Liver (tissue), 9 donors: ENCODE results near the gene IRGC. TPM values are rescaled to one million over a fixed set of nuclear protein-coding genes. Genes with fewer than 3 reads are reported as not detected.

Experiments
- DNase-seq: peaks from one replicate; pipeline ENCODE4 v3.0.0-alpha.2; 2017; ENCODE audit warnings: low spot score
- H3K27ac ChIP-seq, 2 donors: one replicate each; pipeline ENCODE4 v1.7.0; 2013; ENCODE audit warnings: inconsistent platforms in 2 of 2, low read length in 2 of 2, control low read depth in 1 of 2, low read depth in 1 of 2, mild to moderate bottlenecking in 1 of 2
- H3K27me3 ChIP-seq, 4 donors: one replicate each; pipeline versions ENCODE4 v1.6.1 to v1.7.0; 2013; ENCODE audit warnings: low read length in 3 of 4, inconsistent platforms in 1 of 4, mild to moderate bottlenecking in 1 of 4, moderate library complexity in 1 of 4; ENCODE audit not compliant: control insufficient read depth in 4 of 4, insufficient read depth in 4 of 4
- H3K36me3 ChIP-seq, 4 donors: one replicate each; pipeline versions ENCODE4 v1.6.1 to v1.7.0; 2013; ENCODE audit warnings: low read length in 3 of 4, mild to moderate bottlenecking in 3 of 4, low read depth in 1 of 4, moderate library complexity in 1 of 4; ENCODE audit not compliant: control insufficient read depth in 4 of 4, insufficient read depth in 3 of 4
- H3K4me1 ChIP-seq, 4 donors: one replicate each; pipeline versions ENCODE4 v1.6.1 to v1.7.0; 2013; ENCODE audit warnings: low read length in 3 of 4, mild to moderate bottlenecking in 3 of 4, moderate library complexity in 1 of 4; ENCODE audit not compliant: control insufficient read depth in 4 of 4, insufficient read depth in 4 of 4
- H3K4me3 ChIP-seq, 3 donors: one replicate each; pipeline versions ENCODE4 v1.6.1 to v1.7.0; 2013; ENCODE audit warnings: low read length in 3 of 3, control low read depth in 1 of 3, low read depth in 1 of 3, mild to moderate bottlenecking in 1 of 3
- H3K9ac ChIP-seq, 2 donors: one replicate each; pipeline ENCODE4 v1.7.0; 2013; ENCODE audit warnings: low read length in 2 of 2, mild to moderate bottlenecking in 2 of 2, moderate library complexity in 2 of 2, control low read depth in 1 of 2, low read depth in 1 of 2
- H3K9me3 ChIP-seq, 4 donors: one replicate each; pipeline versions ENCODE4 v1.6.1 to v1.7.0; 2013; ENCODE audit warnings: low read length in 3 of 4; ENCODE audit not compliant: control insufficient read depth in 4 of 4
- ATF3 ChIP-seq: IDR thresholded peaks from 2 replicates; pipeline ENCODE4 v1.6.1; 2016; ENCODE audit warnings: antibody characterized with exemption
- EGR1 ChIP-seq, 2 donors: IDR thresholded peaks; 2 replicates each; pipeline ENCODE4 v1.6.1; 2016 to 2018; ENCODE audit warnings: antibody characterized with exemption in 2 of 2, low read depth in 2 of 2
- FOXA1 ChIP-seq: IDR thresholded peaks from 2 replicates; pipeline ENCODE4 v1.6.1; 2016; ENCODE audit warnings: antibody characterized with exemption
- FOXA2 ChIP-seq: IDR thresholded peaks from 2 replicates; pipeline ENCODE4 v1.6.1; 2016; ENCODE audit warnings: antibody characterized with exemption
- GABPA ChIP-seq, 2 donors: IDR thresholded peaks in 1 of 2; conservative IDR thresholded peaks in 1 of 2; 2 replicates each; pipeline ENCODE4 v1.6.1; 2016; ENCODE audit warnings: antibody characterized with exemption in 2 of 2, mild to moderate bottlenecking in 1 of 2, moderate library complexity in 1 of 2
- HNF4A ChIP-seq, 2 donors: conservative IDR thresholded peaks; 2 replicates each; pipeline ENCODE4 v1.6.1; 2016; ENCODE audit warnings: antibody characterized with exemption in 2 of 2, mild to moderate bottlenecking in 2 of 2
- HNF4G ChIP-seq: IDR thresholded peaks from 2 replicates; pipeline ENCODE4 v1.6.1; 2016; ENCODE audit warnings: antibody characterized with exemption
- JUND ChIP-seq, 2 donors: IDR thresholded peaks; 2 replicates each; pipeline ENCODE4 v1.6.1; 2016; ENCODE audit warnings: antibody characterized with exemption in 2 of 2
- MAX ChIP-seq: IDR thresholded peaks from 2 replicates; pipeline ENCODE4 v1.6.1; 2016; ENCODE audit warnings: antibody characterized with exemption
- NR2F2 ChIP-seq: IDR thresholded peaks from 2 replicates; pipeline ENCODE4 v1.6.1; 2016; ENCODE audit warnings: antibody characterized with exemption
- RAD21 ChIP-seq, 2 donors: IDR thresholded peaks; 2 replicates each; pipeline ENCODE4 v1.6.1; 2016; ENCODE audit warnings: antibody characterized with exemption in 2 of 2, mild to moderate bottlenecking in 2 of 2
- RXRA ChIP-seq, 2 donors: IDR thresholded peaks; 2 replicates each; pipeline ENCODE4 v1.6.1; 2017 to 2018; ENCODE audit warnings: antibody characterized with exemption in 2 of 2, mild to moderate bottlenecking in 1 of 2
- SP1 ChIP-seq: IDR thresholded peaks from 2 replicates; pipeline ENCODE4 v1.6.1; 2018; ENCODE audit warnings: antibody characterized with exemption, mild to moderate bottlenecking
- TAF1 ChIP-seq: conservative IDR thresholded peaks from 2 replicates; pipeline ENCODE4 v1.6.1; 2016; ENCODE audit warnings: antibody characterized with exemption, mild to moderate bottlenecking
- YY1 ChIP-seq: IDR thresholded peaks from 2 replicates; pipeline ENCODE4 v1.6.1; 2016; ENCODE audit warnings: antibody characterized with exemption, mild to moderate bottlenecking
- WGBS: extraction: QIAGEN DNeasy Blood & Tissue Kit; methylation state at CpG from one replicate; pipeline ENCODE4 v1.1.7; 2013; 5-methylcytosine and 5-hydroxymethylcytosine counted together
- polyA plus RNA-seq, 2 donors: library from polyadenylated mRNA; stranded (reverse) in 1 of 2; unstranded in 1 of 2; fragments of 200-250 nt in 1 of 2; fragments of >200 nt in 1 of 2; fragmentation: Nextera tagmentation in 1 of 2; extraction: Ambion mirVana in 1 of 2; gene quantifications; one replicate each; pipeline versions ENCODE4 v1.2.1 to v1.2.3, GENCODE V29; 2013 to 2015
- total RNA-seq, 2 donors: library from RNA; depleted of rRNA; stranded (reverse); fragments of >200 nt; gene quantifications; one replicate each; pipeline ENCODE4 v1.2.3, GENCODE V29; 2014
- TF ChIP-seq, protein P1 (sequence below): fragments of 150-350 bp; IDR thresholded peaks from 2 replicates; pipeline ENCODE4 v1.5.1; 2017; ENCODE audit warnings: improper control_type of control experiment, low read depth, low read length; ENCODE audit not compliant: missing input control
- TF ChIP-seq, protein P2 (sequence below): IDR thresholded peaks from 2 replicates; pipeline ENCODE4 v1.6.1; 2016; ENCODE audit warnings: antibody characterized with exemption
- TF ChIP-seq, protein P3 (sequence below): IDR thresholded peaks from 2 replicates; pipeline ENCODE4 v1.6.1; 2016; ENCODE audit warnings: antibody characterized with exemption, mild to moderate bottlenecking
- donor health status: healthy.
- donor health status: healthy.
- donor health status: healthy.
- donor health status: healthy.
- donor health status: healthy.

Gene IRGC
- total and polyA plus RNA-seq, 4 donors, result not detected

DNA sequence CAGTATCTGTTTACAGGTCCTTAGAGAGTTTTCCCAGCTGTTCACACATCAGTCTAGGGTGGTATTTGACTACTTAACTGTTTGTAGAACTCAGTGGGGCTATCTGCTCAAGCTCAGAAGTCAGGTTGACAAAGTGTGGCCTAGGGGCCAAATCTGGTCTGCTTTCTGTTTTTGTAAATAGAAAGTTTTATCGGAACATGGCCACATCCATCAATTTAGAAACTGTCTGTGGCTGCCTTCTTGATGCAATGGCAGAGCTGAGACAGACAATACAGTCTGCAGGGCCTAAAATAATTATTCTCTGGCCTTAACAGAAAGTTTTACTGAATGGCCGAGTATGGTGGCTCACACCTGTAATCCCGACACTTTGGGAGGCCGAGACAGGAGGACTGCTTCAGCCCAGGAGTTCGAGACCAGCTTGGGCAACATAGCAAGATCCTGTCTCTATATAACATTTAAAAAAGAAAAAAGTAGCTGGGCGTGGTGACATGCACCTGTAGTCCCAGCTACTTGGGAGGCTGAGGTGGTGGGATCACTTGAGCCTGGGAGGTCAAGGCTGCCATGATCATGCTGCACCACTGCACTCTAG, 36.5 kb downstream of the IRGC start (continued):
- TF ChIP-seq, protein P1, sequence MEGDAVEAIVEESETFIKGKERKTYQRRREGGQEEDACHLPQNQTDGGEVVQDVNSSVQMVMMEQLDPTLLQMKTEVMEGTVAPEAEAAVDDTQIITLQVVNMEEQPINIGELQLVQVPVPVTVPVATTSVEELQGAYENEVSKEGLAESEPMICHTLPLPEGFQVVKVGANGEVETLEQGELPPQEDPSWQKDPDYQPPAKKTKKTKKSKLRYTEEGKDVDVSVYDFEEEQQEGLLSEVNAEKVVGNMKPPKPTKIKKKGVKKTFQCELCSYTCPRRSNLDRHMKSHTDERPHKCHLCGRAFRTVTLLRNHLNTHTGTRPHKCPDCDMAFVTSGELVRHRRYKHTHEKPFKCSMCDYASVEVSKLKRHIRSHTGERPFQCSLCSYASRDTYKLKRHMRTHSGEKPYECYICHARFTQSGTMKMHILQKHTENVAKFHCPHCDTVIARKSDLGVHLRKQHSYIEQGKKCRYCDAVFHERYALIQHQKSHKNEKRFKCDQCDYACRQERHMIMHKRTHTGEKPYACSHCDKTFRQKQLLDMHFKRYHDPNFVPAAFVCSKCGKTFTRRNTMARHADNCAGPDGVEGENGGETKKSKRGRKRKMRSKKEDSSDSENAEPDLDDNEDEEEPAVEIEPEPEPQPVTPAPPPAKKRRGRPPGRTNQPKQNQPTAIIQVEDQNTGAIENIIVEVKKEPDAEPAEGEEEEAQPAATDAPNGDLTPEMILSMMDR, result no peak

GRCh38 chr19:43754253-43754502, 38.3 kb downstream of the IRGC start:
- H3K9ac ChIP-seq, result peak overlapping the region; percentile 79 to 89
- no peaks in the 10 kb centered on the region for H3K9me3 ChIP-seq
- H3K27ac ChIP-seq, result peak overlapping the region; percentile 83 to 100
- DNase-seq, result no peak
- H3K4me3 ChIP-seq, result peak overlapping the region; percentile 66 to 96 (median 75)
- no peaks in the 10 kb centered on the region for H3K27me3 ChIP-seq
- under 1% methylated on average over 11 of the region's 11 CpGs for WGBS
- peaks cover 0 to 14% (median 3%) of the 10 kb centered on the region in 4 donors for H3K36me3 ChIP-seq
- H3K4me1 ChIP-seq, result peaks cover 5 to 20% (median 11%) of the 10 kb centered on the region in 4 donors
- TF ChIP-seq ATF3 (no peak), EGR1 (IDR thresholded peaks at IDR 0.05; ENCODE audit: low read depth in 2 of 2) (no peak), RXRA (IDR thresholded peaks at IDR 0.05) (no peak), HNF4A (conservative IDR thresholded peaks at IDR 0.05) (no peak), TAF1 (no peak)

DNA sequence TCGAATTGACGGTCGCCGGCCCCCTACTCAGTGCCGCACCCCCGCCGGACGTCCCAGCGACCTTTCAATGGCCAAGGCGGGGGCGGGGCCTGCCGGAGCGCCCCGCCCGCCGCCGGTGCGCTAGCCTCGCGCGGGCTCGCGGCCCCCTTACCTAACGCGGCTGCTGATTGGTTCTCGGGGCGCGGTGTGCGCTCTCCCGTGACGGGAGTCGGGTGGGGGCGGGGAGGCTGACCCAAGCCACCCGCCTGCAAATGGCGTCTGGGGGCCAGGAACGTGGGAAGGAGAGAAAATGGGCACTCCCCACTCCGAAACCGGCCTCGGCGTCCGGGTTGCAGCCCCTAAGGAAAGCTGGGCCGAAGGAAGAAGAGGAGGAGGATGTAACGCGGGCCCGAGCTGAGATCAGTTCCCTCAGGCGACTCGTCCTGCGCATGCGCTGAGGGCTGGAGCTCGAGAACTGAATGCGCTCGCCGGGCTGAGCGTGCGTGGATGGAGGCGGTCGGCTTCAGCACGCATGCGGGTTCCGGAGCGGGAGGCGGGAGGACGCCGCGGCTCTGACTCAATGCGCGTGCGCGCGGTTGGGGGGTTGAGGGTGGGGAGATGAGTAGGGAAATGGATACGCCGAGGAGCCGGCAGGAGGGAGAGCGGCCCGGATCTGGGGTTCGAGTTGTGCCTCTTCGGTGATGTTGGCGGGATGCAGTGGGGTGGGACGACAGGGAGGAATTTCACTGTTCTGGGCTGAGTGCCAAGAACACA, 38.8 kb downstream of the IRGC start, which contains the start of gene SMG9:
SMG9 (minus strand) TSS at position 460 of the 753 bp plus-strand sequence. CDS start 4,221 bp downstream, outside the sequence.
- H3K36me3 ChIP-seq, result peaks cover 0 to 9% (median 3%) of the 10 kb centered on the region in 4 donors
- peaks cover 5 to 20% (median 11%) of the 10 kb centered on the region in 4 donors for H3K4me1 ChIP-seq
- no peaks in the 10 kb centered on the region for H3K27me3 ChIP-seq
- no peaks in the 10 kb centered on the region for H3K9me3 ChIP-seq
- WGBS, result under 1% methylated on average over 79 of the region's 79 CpGs
- TF ChIP-seq HNF4A (conservative IDR thresholded peaks at IDR 0.05) (no peak), MAX (peak; percentile 42), FOXA2 (no peak), YY1 (peak; percentile 92), JUND (IDR thresholded peaks at IDR 0.05) (no peak), FOXA1 (no peak), NR2F2 (no peak), RAD21 (IDR thresholded peaks at IDR 0.05) (no peak), HNF4G (no peak), ATF3 (no peak), RXRA (IDR thresholded peaks at IDR 0.05) (peak in 1 of 2 donors; percentile 26), SP1 (peak; percentile 17), GABPA (IDR thresholded peaks at IDR 0.05 in 1 of 2, conservative IDR thresholded peaks at IDR 0.05 in 1 of 2) (no peak), EGR1 (IDR thresholded peaks at IDR 0.05; ENCODE audit: low read depth in 2 of 2) (no peak), TAF1 (no peak)
- TF ChIP-seq, protein P1, result peak; percentile 1
- TF ChIP-seq, protein P2, sequence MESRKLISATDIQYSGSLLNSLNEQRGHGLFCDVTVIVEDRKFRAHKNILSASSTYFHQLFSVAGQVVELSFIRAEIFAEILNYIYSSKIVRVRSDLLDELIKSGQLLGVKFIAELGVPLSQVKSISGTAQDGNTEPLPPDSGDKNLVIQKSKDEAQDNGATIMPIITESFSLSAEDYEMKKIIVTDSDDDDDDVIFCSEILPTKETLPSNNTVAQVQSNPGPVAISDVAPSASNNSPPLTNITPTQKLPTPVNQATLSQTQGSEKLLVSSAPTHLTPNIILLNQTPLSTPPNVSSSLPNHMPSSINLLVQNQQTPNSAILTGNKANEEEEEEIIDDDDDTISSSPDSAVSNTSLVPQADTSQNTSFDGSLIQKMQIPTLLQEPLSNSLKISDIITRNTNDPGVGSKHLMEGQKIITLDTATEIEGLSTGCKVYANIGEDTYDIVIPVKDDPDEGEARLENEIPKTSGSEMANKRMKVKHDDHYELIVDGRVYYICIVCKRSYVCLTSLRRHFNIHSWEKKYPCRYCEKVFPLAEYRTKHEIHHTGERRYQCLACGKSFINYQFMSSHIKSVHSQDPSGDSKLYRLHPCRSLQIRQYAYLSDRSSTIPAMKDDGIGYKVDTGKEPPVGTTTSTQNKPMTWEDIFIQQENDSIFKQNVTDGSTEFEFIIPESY, result no peak
- TF ChIP-seq, protein P3, sequence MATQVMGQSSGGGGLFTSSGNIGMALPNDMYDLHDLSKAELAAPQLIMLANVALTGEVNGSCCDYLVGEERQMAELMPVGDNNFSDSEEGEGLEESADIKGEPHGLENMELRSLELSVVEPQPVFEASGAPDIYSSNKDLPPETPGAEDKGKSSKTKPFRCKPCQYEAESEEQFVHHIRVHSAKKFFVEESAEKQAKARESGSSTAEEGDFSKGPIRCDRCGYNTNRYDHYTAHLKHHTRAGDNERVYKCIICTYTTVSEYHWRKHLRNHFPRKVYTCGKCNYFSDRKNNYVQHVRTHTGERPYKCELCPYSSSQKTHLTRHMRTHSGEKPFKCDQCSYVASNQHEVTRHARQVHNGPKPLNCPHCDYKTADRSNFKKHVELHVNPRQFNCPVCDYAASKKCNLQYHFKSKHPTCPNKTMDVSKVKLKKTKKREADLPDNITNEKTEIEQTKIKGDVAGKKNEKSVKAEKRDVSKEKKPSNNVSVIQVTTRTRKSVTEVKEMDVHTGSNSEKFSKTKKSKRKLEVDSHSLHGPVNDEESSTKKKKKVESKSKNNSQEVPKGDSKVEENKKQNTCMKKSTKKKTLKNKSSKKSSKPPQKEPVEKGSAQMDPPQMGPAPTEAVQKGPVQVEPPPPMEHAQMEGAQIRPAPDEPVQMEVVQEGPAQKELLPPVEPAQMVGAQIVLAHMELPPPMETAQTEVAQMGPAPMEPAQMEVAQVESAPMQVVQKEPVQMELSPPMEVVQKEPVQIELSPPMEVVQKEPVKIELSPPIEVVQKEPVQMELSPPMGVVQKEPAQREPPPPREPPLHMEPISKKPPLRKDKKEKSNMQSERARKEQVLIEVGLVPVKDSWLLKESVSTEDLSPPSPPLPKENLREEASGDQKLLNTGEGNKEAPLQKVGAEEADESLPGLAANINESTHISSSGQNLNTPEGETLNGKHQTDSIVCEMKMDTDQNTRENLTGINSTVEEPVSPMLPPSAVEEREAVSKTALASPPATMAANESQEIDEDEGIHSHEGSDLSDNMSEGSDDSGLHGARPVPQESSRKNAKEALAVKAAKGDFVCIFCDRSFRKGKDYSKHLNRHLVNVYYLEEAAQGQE, result peak; percentile 18
- peak; percentile 95 for DNase-seq
- H3K9ac ChIP-seq, result peak within 1 kb of the TSS; percentile 79 to 89
- peak within 1 kb of the TSS; percentile 66 to 96 (median 75) for H3K4me3 ChIP-seq
- peak within 1 kb of the TSS; percentile 83 to 100 for H3K27ac ChIP-seq
